Measurements from ENCODE around the gene AKNA.

DNA sequence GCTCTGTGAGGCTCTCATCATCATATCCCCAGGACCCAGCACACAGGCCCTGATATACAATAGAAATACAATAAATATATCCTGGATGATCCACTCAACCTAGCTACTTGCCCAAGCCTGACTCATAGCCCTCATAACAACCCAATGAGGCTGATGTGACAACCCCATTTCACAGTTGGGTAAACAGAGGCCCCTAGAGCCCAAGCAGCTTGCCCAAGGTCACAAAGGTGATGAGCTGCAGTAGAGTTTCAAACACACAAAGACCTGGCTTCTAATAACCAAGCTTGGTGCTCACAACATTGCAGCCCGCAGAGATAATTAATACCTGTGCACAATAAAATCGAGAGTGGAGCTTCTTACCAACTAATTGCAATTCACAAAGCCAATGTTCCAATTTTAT is 3.2 kb upstream of the AKNA start:
- TF ChIP-seq, protein P1, sequence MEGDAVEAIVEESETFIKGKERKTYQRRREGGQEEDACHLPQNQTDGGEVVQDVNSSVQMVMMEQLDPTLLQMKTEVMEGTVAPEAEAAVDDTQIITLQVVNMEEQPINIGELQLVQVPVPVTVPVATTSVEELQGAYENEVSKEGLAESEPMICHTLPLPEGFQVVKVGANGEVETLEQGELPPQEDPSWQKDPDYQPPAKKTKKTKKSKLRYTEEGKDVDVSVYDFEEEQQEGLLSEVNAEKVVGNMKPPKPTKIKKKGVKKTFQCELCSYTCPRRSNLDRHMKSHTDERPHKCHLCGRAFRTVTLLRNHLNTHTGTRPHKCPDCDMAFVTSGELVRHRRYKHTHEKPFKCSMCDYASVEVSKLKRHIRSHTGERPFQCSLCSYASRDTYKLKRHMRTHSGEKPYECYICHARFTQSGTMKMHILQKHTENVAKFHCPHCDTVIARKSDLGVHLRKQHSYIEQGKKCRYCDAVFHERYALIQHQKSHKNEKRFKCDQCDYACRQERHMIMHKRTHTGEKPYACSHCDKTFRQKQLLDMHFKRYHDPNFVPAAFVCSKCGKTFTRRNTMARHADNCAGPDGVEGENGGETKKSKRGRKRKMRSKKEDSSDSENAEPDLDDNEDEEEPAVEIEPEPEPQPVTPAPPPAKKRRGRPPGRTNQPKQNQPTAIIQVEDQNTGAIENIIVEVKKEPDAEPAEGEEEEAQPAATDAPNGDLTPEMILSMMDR (IDR thresholded peaks at IDR 0.05), result no peak
- TF ChIP-seq EP300 (IDR thresholded peaks at IDR 0.05; ENCODE audit: low read depth), result no peak
- no peak for TF ChIP-seq POLR2AphosphoS5 (IDR thresholded peaks at IDR 0.05)
